GM19463 (cell line): ENCODE data around the gene STON1.
"Not testable (repeated sequence)": the region's sequence is repeated elsewhere in the genome, so short reads cannot be mapped to it uniquely, and the experiment has no call there.

ENCODE experiments used
- ATAC-seq: cut with Tn5 transposase; IDR thresholded peaks from one replicate; pipeline ENCODE4 v1.9.1; 2021; ENCODE audit warnings: mild to moderate bottlenecking, moderate library complexity; ENCODE audit not compliant: unreplicated experiment

The STON1 gene

GRCh38 chr2:48614581-48614980, 84.6 kb downstream of the STON1 start:
- ATAC-seq = not testable (repeated sequence)

DNA sequence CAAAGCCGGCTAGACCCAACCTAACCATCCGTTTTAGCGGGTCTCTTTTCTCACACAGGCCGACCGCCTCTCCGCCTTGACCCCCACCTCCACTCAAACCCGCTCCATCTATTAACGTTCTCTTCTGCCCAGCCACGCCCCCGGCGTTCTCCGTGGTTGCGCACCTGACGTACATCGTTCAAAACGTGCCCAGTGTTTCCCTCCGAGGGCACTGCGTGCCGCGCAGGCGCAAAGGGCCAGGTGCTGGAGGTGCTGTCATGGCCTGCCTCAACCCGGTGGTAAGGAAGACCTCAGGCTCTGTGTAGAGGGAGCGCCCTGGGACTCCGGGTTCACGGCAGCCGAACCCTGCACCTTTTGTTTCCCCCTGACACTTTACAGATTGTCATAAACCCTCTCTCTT, 87.7 kb downstream of the STON1 start, which contains the start of gene GTF2A1L:
Gene GTF2A1L (plus strand): TSS at position 239 of the 400 bp plus-strand sequence. CDS start 19 bp downstream, at position 258.
- ATAC-seq = no peak

- no peak for ATAC-seq
These were observed 89.6 kb downstream of the STON1 start for GRCh38 chr2:48619526-48619925.

DNA sequence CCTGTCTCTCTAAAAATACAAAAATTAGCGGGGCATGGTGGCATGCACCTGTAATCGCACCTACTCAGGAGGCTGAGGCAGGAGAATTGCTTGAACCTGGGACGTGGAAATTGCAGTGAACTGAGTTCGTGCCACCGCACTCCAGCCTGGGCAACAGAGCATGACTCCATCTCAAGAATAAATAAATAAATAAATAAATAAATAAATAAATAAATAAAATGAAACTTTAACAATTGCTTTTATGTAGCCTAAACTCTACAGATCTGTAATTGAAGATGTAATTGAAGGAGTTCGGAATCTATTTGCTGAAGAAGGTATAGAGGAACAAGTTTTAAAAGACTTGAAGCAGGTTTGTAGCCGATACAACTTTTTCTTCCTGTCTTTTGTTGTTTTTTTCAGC, 90.7 kb downstream of the STON1 start:
- ATAC-seq = no peak

DNA sequence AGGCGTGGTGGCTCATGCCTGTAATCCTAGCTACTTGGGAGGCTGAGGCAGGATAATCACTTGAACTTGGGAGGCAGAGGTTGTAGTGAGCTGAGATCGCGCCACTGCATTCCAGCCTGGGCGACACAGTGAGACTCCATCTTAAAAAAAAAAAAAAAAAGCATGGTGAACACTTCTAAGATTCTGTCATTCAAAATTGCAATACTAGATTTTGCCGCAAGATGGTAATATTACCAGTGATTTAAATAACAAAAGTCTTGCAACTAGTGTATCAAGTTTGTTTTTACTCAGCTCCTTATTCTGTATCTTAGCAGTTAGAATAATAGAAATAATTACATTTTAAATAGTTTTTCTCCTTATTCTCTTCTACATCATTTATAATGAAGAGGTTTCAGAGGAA, 92.7 kb downstream of the STON1 start:
- ATAC-seq = not testable (repeated sequence)

- no peak for ATAC-seq
These were observed 94.7 kb downstream of the STON1 start for GRCh38 chr2:48624696-48625095.

GRCh38 chr2:48626047-48626446, 96.1 kb downstream of the STON1 start:
- no peak for ATAC-seq

DNA sequence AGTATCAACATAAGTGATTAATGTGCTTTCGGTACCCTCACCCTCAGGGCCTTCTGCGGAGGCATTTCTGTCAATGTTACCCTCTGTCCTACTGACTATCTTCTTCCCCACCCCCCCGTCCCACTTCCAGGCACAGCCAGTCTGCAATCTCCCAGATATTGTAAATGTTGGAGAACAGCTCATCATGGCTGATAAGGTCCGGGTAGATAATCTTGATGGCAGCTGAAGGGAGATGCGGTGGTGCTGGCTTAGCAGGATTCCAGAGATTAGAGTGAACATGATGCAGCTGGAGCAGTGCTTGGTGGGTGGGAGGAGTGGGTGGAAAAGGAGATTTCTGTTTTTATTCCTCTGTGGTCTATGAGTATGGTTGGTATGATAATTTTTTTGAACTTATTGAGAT, 103.2 kb downstream of the STON1 start:
- ATAC-seq = no peak

DNA sequence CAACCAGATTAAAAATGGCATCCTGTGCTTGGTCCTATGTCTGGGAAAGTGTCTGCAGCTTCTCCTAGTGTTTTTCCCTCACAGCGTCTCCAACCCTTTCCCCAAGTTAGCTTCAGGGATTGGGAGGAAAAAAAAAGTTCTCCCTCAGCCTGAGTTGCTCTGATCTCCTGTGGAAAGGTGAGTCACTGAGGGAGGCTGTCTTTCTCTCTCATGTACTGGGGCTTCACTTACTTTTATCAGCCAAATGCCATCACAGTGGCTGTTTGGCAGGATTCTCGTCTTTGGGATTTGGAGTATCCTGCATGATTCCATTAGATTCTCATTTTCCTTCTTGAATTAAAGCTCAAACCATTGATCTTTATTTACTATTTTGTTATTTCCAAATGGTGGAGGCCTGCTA, 105.8 kb downstream of the STON1 start:
- ATAC-seq = no peak

DNA sequence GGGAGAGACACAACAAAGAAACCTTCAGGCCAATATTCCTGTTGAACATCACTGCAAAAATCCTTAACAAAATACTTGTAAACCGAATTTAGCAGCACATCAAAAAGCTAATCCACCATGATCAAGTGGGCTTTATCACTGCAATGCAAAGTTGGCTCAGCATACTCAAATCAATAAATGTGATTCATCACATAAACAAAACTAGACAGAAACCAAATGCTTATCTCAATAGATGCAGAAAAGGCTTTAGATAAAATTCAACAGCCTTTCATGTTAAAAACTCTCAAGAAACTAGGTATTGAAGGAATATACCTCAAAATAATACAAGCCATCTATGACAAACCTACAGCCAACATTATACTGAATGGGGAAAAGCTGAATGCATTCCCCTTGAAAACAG, 108.3 kb downstream of the STON1 start:
- ATAC-seq = no peak
